ENCODE measurements around the gene LIN9.
"Not testable (repeated sequence)": the region's sequence is repeated elsewhere in the genome, so short reads cannot be mapped to it uniquely, and the experiment has no call there.

LIN9 gene

DNA sequence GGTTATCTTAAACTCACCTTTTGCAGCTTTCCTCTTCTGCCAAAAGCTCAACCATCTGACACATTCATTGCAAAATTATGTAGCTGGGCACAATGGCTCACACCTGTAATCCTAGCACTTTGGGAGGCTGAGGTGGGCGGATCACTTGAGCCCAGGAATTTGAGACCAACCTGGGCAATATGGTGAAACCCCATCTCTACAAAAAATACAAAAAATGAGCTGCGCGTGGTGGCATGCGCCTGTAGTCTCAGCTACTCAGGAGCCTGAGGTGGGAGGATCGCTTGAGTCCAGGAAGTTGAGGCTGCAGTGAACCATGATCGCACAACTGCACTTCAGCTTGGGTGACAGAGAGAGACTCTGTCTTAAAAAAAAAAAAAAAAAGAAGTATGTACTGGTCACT, 106.3 kb downstream of the LIN9 start:
- not testable (repeated sequence) for H3K4me3 ChIP-seq (ENCODE audit: low read length); H3K27me3 ChIP-seq (ENCODE audit: control insufficient read depth, insufficient read depth, low read length); H3K9ac ChIP-seq (ENCODE audit: low read length); H3K4me1 ChIP-seq (ENCODE audit: control insufficient read depth, insufficient read depth, low read length); H3K9me3 ChIP-seq (ENCODE audit: control insufficient read depth, low read length); H3K36me3 ChIP-seq (ENCODE audit: control insufficient read depth, insufficient read depth, low read length)

DNA sequence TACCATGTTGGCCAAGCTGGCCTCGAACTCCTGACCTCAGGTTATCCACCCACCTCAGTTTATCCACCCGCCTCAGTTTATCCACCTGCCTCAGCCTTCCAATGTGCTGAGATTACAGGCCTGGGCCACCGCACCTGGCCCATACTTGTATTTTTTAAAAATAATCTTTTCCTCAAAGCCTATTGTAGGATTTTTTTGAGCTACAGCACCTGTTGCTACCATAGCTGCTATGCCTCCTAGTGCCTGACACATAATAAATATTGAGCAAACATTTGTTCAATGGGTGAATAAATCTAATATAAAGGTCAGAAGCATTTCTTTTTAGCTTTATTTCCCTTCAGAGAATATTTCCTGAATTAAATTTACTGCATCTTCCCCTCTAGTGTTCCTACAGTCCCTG, 106.7 kb downstream of the LIN9 start:
- no peak overlapping the region for H3K9ac ChIP-seq (ENCODE audit: low read length)
- H3K4me3 ChIP-seq (ENCODE audit: low read length) = no peak overlapping the region
- no peaks in the 10 kb centered on the region for H3K36me3 ChIP-seq (ENCODE audit: control insufficient read depth, insufficient read depth, low read length)
- no peaks in the 10 kb centered on the region for H3K27me3 ChIP-seq (ENCODE audit: control insufficient read depth, insufficient read depth, low read length)
- no peaks in the 10 kb centered on the region for H3K4me1 ChIP-seq (ENCODE audit: control insufficient read depth, insufficient read depth, low read length)
- no peaks in the 10 kb centered on the region for H3K9me3 ChIP-seq (ENCODE audit: control insufficient read depth, low read length)

DNA sequence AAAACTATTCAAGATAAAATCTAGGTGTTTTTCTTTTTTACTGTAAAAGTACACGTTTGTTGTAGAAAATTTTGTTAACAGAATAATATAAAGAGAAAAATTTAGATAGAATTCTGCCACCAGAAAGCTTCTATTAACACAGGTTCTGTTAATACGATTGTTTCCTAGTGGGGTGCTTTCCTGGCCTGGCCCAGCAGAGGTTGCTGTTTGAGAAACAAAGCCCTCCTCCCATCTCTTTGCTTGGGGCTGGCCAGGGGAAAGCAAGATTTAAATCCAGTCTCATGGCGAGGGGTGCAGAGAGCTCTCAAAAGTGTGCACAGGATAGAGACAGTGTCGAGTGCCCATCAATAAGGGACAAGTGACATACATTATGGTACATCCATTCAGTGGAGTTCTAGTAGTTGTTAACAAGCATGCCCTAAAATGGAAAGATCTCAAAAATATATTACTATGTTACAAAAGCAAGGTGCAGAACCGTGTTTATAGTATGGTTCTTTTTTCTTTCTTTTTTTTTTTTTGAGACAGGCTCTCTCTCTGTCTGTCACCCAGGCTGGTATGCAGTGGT, 107.9 kb downstream of the LIN9 start:
- Histone ChIP-seq H3K36me3 (ENCODE audit: control insufficient read depth, insufficient read depth, low read length) (no peaks in the 10 kb centered on the region), H3K27me3 (ENCODE audit: control insufficient read depth, insufficient read depth, low read length) (no peaks in the 10 kb centered on the region), H3K9ac (ENCODE audit: low read length) (no peak overlapping the region), H3K4me3 (ENCODE audit: low read length) (no peak overlapping the region), H3K9me3 (ENCODE audit: control insufficient read depth, low read length) (no peaks in the 10 kb centered on the region), H3K4me1 (ENCODE audit: control insufficient read depth, insufficient read depth, low read length) (no peaks in the 10 kb centered on the region)

DNA sequence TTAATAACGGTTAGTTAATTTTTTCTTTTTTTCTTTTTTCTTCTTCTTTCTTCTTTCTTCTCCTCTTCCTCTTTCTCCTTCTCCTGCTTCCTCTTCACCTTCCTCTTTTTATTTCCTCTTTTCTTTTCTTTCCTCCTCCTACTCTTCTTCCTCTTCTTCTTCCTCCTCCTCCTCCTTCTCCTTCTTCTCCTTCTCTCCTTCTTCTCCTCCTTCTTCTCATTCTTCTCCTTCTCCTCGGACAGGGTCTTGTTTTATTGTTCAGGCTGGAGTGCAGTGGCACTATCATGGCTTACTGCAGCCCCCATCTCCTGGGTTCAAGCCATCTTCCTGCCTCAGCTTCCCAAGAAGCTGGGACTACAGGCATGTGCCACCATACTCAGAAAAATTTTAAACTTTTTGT, 109.0 kb downstream of the LIN9 start:
- H3K9ac ChIP-seq (ENCODE audit: low read length) = no peak overlapping the region
- no peak overlapping the region for H3K4me3 ChIP-seq (ENCODE audit: low read length)
- no peaks in the 10 kb centered on the region for H3K4me1 ChIP-seq (ENCODE audit: control insufficient read depth, insufficient read depth, low read length)
- H3K36me3 ChIP-seq (ENCODE audit: control insufficient read depth, insufficient read depth, low read length) = no peaks in the 10 kb centered on the region
- no peaks in the 10 kb centered on the region for H3K9me3 ChIP-seq (ENCODE audit: control insufficient read depth, low read length)
- H3K27me3 ChIP-seq (ENCODE audit: control insufficient read depth, insufficient read depth, low read length) = no peaks in the 10 kb centered on the region

DNA sequence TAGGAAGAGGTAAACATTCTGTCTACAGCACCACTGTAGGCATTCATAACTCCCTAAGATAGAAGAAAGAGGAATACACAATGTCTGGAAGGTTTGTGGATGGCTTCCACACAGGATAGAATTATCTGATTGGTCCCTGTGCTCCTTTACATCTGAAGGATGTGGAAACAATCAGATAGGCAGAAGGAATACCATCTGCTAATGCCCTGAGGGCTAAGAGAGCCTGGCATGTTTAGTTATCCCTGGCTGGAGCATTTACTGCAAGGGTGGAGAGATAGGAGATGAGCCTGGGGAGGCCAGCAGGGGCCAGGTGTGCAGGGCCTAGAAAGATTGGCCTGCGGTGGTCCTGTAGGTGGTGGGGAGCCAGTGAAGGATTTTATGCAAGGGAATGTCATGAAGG, 113.8 kb downstream of the LIN9 start:
- H3K4me3 ChIP-seq (ENCODE audit: low read length) = no peak overlapping the region
- no peaks in the 10 kb centered on the region for H3K4me1 ChIP-seq (ENCODE audit: control insufficient read depth, insufficient read depth, low read length)
- H3K27me3 ChIP-seq (ENCODE audit: control insufficient read depth, insufficient read depth, low read length) = no peaks in the 10 kb centered on the region
- H3K9me3 ChIP-seq (ENCODE audit: control insufficient read depth, low read length) = no peaks in the 10 kb centered on the region
- no peak overlapping the region for H3K9ac ChIP-seq (ENCODE audit: low read length)
- H3K36me3 ChIP-seq (ENCODE audit: control insufficient read depth, insufficient read depth, low read length) = no peaks in the 10 kb centered on the region

DNA sequence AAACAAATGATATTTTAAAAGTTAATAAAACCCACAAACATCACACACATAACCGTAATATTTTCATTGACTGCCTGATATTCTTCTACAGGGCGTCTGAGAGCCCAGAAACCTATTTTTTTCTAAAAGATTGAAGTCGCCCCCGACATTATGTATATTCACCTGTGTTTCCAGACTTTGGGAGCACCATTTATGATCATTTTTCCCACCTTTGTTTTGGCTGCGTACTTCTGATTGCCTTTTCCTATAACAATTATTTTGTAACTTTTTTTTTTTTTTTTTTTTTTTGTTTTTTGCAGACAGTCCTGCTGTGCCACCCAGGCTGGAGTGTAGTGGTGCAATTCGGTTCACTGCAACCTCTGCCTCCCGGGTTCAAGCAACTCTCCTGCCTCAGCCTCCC, 121.6 kb downstream of the LIN9 start:
- Histone ChIP-seq H3K4me1 (ENCODE audit: control insufficient read depth, insufficient read depth, low read length) (peaks cover 18% of the 10 kb centered on the region), H3K9ac (ENCODE audit: low read length) (peak overlapping the region; percentile 96), H3K9me3 (ENCODE audit: control insufficient read depth, low read length) (no peaks in the 10 kb centered on the region), H3K27me3 (ENCODE audit: control insufficient read depth, insufficient read depth, low read length) (no peaks in the 10 kb centered on the region), H3K36me3 (ENCODE audit: control insufficient read depth, insufficient read depth, low read length) (no peaks in the 10 kb centered on the region), H3K4me3 (ENCODE audit: low read length) (peak overlapping the region; percentile 73)

DNA sequence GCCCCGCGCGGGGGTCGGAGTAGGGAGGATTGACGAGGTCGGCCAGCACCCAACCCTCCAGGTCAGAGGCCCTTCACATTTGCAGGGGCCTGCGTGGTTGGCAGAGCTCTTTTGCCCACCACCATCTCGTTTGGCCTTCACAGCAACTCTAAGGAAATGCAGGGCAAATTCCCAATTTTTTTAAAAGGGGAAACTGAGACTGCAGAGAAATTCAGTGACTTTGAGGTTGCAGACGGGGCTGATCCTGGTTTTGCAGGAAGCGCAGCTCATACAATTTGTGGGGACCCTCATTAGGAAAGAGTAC, 122.0 kb downstream of the LIN9 start:
- peaks cover 22% of the 10 kb centered on the region for H3K4me1 ChIP-seq (ENCODE audit: control insufficient read depth, insufficient read depth, low read length)
- no peaks in the 10 kb centered on the region for H3K9me3 ChIP-seq (ENCODE audit: control insufficient read depth, low read length)

DNA sequence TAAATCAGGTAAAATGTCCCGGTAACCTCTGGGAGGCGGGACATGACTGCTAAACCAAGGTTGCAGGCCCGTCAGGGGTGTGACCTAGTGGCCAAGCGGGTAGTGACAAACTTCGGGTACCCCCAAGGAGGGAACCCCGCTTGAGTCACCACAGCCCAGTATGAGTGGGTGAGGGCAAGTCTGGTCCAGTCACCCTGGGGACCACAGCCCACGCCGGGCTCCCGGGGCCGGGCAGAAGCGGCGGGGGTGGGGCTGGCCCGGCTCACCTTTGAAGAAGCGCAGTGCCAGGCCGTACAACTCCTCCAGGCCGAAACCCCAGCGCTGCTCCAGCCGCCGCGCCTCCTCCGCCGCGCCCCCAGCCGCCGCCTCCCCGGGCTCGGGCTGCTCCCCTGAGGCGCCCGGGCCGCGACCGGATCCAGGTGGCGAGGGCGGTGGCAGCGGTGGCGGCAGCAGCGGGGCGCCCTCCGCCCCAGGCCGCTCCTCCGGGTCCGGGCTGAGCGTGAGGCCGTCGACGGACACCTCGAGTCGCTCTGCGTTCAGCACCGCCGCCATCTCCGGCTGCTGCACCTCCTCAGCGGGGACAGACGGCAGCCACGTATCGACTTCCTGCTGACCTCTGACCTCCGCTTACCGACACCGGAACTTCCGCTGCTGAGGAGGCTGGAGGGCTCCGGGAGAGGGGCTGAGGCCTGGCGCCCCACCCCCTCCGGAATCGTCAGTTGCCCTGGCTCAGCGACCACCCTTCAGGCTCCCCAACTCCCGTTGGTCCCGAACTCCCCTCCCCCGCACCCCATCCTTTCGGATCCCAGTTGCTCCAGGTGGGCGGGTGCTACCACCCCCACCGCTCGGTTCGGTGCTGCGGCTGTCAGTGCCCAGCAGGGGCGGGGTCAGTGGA, 122.6 kb downstream of the LIN9 start, which contains the start of gene ACBD3:
Gene ACBD3, minus strand, starts transcription at position 618 of the 895 bp plus-strand sequence. Its CDS starts 66 bp downstream, at position 552.
- Histone ChIP-seq H3K4me3 (ENCODE audit: low read length) (peak within 1 kb of the TSS; percentile 73), H3K9me3 (ENCODE audit: control insufficient read depth, low read length) (no peaks in the 10 kb centered on the region), H3K36me3 (ENCODE audit: control insufficient read depth, insufficient read depth, low read length) (no peaks in the 10 kb centered on the region), H3K4me1 (ENCODE audit: control insufficient read depth, insufficient read depth, low read length) (peaks cover 28% of the 10 kb centered on the region), H3K27me3 (ENCODE audit: control insufficient read depth, insufficient read depth, low read length) (no peaks in the 10 kb centered on the region), H3K9ac (ENCODE audit: low read length) (peak within 1 kb of the TSS; percentile 96)

More for the DNA sequence above, 122.0 kb downstream of the LIN9 start:
- Histone ChIP-seq H3K9ac (ENCODE audit: low read length) (peak overlapping the region; percentile 96), H3K4me3 (ENCODE audit: low read length) (peak overlapping the region; percentile 73), H3K36me3 (ENCODE audit: control insufficient read depth, insufficient read depth, low read length) (no peaks in the 10 kb centered on the region), H3K27me3 (ENCODE audit: control insufficient read depth, insufficient read depth, low read length) (no peaks in the 10 kb centered on the region)

DNA sequence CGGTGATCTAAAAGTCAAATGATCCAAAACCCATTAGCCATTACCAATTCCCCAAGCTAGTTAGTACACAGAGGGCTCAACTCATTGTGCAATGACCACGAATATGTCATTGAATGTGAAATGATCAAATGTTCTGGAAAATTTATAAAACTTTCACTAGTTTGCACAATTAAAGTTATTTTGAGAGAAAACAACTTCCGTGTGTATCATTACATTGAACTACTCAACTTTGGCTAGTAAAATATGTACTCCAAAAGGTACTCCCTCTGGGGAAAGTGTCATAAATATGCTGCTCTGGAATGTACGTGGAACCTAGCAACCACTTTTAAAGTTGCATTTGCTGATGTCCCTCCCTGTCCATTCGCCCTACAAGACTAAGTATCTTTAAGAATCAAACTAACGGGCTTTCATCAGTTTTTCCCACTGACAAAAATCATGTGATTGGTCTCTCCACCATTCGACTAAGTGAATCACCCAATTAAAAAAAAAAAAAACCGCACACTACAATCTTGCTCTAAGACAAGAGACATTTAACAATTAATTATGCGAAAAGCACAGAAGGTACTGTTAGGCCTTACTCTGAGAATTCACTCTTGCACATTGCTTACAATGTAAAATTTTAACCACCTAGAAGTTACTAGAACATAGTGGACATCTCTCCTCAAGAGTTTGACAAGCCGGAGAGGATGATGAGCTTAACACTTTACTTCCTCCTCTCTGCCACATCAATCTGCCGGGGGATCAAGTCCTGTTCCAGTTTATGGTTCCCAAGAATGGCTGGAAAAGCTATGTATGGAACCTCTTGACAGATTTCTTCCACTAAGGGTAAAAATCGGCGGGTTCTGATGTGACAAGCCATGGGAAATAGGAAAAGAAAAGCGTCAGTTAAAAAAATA, 123.6 kb downstream of the LIN9 start:
- no peaks in the 10 kb centered on the region for H3K36me3 ChIP-seq (ENCODE audit: control insufficient read depth, insufficient read depth, low read length)
- H3K4me1 ChIP-seq (ENCODE audit: control insufficient read depth, insufficient read depth, low read length) = peaks cover 31% of the 10 kb centered on the region
- peak overlapping the region; percentile 73 for H3K4me3 ChIP-seq (ENCODE audit: low read length)
- no peaks in the 10 kb centered on the region for H3K27me3 ChIP-seq (ENCODE audit: control insufficient read depth, insufficient read depth, low read length)
- H3K9ac ChIP-seq (ENCODE audit: low read length) = peak overlapping the region; percentile 96
- no peaks in the 10 kb centered on the region for H3K9me3 ChIP-seq (ENCODE audit: control insufficient read depth, low read length)

DNA sequence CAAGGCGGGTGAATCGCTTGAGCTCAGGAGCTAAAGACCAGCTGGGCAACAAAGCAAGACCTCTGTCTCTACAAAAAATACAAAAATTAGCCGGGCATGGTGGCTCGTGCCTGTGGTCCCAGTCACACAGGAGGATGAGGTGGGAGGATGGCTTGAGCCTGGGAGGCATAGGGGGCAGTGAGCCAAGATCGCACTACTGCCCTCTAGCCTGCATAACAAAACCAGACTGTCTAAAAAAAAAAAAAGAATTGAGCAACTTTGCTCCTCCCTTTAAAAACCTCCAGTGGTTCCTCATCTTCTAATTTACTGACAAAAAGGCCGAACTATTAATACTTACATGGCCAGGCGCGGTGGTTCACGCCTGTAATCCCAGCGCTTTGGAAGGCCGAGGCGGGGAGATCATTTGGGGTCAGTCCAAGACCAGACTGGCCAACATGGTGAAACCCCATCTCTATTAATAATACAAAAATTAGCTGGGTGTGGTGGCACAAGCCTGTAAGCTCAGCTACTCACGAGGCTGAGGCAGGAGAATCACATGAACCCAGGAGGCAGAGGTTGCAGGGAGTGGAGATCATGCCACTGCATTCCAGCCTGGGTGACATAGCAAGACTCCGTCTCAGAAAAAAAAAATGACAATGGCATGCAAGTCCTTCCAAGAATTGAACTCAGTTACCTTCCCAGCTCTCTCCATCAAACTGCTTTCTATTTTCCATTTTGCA, 126.8 kb downstream of the LIN9 start:
- H3K9ac ChIP-seq (ENCODE audit: low read length) = no peak overlapping the region
- H3K27me3 ChIP-seq (ENCODE audit: control insufficient read depth, insufficient read depth, low read length) = no peaks in the 10 kb centered on the region
- peaks cover 37% of the 10 kb centered on the region for H3K4me1 ChIP-seq (ENCODE audit: control insufficient read depth, insufficient read depth, low read length)
- no peak overlapping the region for H3K4me3 ChIP-seq (ENCODE audit: low read length)
- no peaks in the 10 kb centered on the region for H3K9me3 ChIP-seq (ENCODE audit: control insufficient read depth, low read length)
- no peaks in the 10 kb centered on the region for H3K36me3 ChIP-seq (ENCODE audit: control insufficient read depth, insufficient read depth, low read length)

All from mucosa of stomach (tissue), 1 donor.